Muscle of leg (tissue), 11 donors: ENCODE measurements around the gene SOX8. TPM values are rescaled to one million over a fixed set of nuclear protein-coding genes. Genes with fewer than 3 reads are reported as not detected.
A peak's percentile ranks its signal among the peaks of the same experiment; 100 is the strongest.
"Not testable (repeated sequence)": the region's sequence is repeated elsewhere in the genome, so short reads cannot be mapped to it uniquely, and the experiment has no call there.

Experiments used
- DNase-seq: peaks from one replicate; pipeline ENCODE4 v3.0.0; 2013
- H3K27ac ChIP-seq: one replicate; pipeline ENCODE4 v1.5.1; 2013; ENCODE audit warnings: mild to moderate bottlenecking, low read length, control low read depth
- H3K27me3 ChIP-seq: one replicate; pipeline ENCODE4 v1.6.1; 2013; ENCODE audit warnings: low read length; ENCODE audit not compliant: control insufficient read depth, insufficient read depth
- H3K36me3 ChIP-seq: one replicate; pipeline ENCODE4 v1.6.1; 2013; ENCODE audit warnings: low read length; ENCODE audit not compliant: control insufficient read depth, insufficient read depth
- H3K4me1 ChIP-seq: one replicate; pipeline ENCODE4 v1.6.1; 2013; ENCODE audit warnings: low read length; ENCODE audit not compliant: control insufficient read depth, insufficient read depth
- H3K4me3 ChIP-seq: one replicate; pipeline ENCODE4 v1.5.1; 2013; ENCODE audit warnings: low read length, control low read depth
- H3K9me3 ChIP-seq: replicated peaks from 2 replicates; pipeline ENCODE4 v1.6.1; 2013; ENCODE audit warnings: low read depth, low read length; ENCODE audit not compliant: control insufficient read depth
- WGBS: methylation state at CpG from one replicate; pipeline ENCODE4 v1.1.5; 2013; ENCODE audit warnings: missing lambda C conversion rate; ENCODE audit not compliant: insufficient coverage; 5-methylcytosine and 5-hydroxymethylcytosine counted together
- polyA plus RNA-seq, 8 donors: library from polyadenylated mRNA; unstranded; fragments of 120-200 nt; gene quantifications; one replicate each; pipeline versions ENCODE4 v1.2.1 to v1.2.3, GENCODE V29; 2013; ENCODE audit warnings: inconsistent platforms in 1 of 8, low replicate concordance in 1 of 8; ENCODE audit not compliant: insufficient read length in 8 of 8, insufficient read depth in 1 of 8
- total RNA-seq: library from RNA; stranded (reverse); fragments of 120-200 nt; gene quantifications from one replicate; pipeline ENCODE4 v1.2.4, GENCODE V29; 2013

The SOX8 gene
- total and polyA plus RNA-seq, 9 donors: 31.1 to 50.9 (median 41.4) TPM

- no peak for DNase-seq
Observed at GRCh38 chr16:1020591-1020990, 39.0 kb downstream of the SOX8 start.

GRCh38 chr16:1021553-1022160 is 40.1 kb downstream of the SOX8 start:
- Histone ChIP-seq H3K36me3 (no peaks in the 10 kb centered on the region), H3K4me1 (peaks cover 52% of the 10 kb centered on the region), H3K27ac (no peak overlapping the region), H3K27me3 (peaks cover 34% of the 10 kb centered on the region), H3K4me3 (no peak overlapping the region), H3K9me3 (no peaks in the 10 kb centered on the region)
- WGBS: 44% methylated on average over 24 of the region's 27 CpGs
- no peak for DNase-seq

More at GRCh38 chr16:1020591-1020990, 39.0 kb downstream of the SOX8 start:
- Histone ChIP-seq H3K4me3 (no peak overlapping the region), H3K4me1 (peaks cover 41% of the 10 kb centered on the region), H3K27me3 (peaks cover 27% of the 10 kb centered on the region), H3K27ac (no peak overlapping the region), H3K36me3 (no peaks in the 10 kb centered on the region), H3K9me3 (no peaks in the 10 kb centered on the region)
- 83% methylated on average over 6 of the region's 11 CpGs for whole genome bisulfite sequencing

DNA sequence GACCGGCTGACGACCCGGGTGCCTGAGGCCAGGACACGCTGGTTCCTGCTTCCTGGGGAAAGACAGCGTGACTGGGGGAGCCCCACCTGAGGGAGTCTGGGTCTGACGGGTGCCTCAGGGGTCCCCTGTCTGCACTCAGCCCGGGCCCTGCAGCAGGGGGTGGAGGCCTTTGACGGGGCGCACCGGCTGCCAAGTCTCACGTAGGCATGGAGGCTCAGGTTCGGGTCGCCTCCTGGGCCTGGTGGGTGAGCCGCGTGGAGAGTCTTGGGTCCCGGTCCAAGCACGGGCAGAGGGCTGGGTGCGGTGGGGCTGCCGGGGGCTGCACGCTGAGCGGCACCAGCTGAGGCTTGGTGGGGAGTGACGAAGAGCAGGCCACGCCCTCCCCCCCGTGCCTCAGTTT is 40.9 kb downstream of the SOX8 start:
- peaks cover 60% of the 10 kb centered on the region for H3K4me1 ChIP-seq
- H3K27me3 ChIP-seq: peaks cover 38% of the 10 kb centered on the region
- H3K4me3 ChIP-seq: no peak overlapping the region
- WGBS: 50% methylated on average over 14 of the region's 24 CpGs
- H3K27ac ChIP-seq: no peak overlapping the region
- H3K9me3 ChIP-seq: no peaks in the 10 kb centered on the region
- no peak for DNase-seq
- H3K36me3 ChIP-seq: no peaks in the 10 kb centered on the region

- Histone ChIP-seq H3K9me3 (no peaks in the 10 kb centered on the region), H3K36me3 (no peaks in the 10 kb centered on the region), H3K4me3 (no peak overlapping the region), H3K4me1 (peaks cover 70% of the 10 kb centered on the region), H3K27me3 (peaks cover 45% of the 10 kb centered on the region), H3K27ac (no peak overlapping the region)
- DNase-seq: no peak
- WGBS: 79% methylated on average over 18 of the region's 20 CpGs
Observed at GRCh38 chr16:1024138-1024537, 42.6 kb downstream of the SOX8 start.

- 65% methylated on average over 21 of the region's 24 CpGs for WGBS
- not testable (repeated sequence) for H3K9me3 ChIP-seq, H3K27ac ChIP-seq, H3K36me3 ChIP-seq, H3K4me3 ChIP-seq
- peaks cover 66% of the 10 kb centered on the region for H3K4me1 ChIP-seq
- DNase-seq: peak; percentile 71
- peaks cover 49% of the 10 kb centered on the region for H3K27me3 ChIP-seq
Observed at GRCh38 chr16:1025183-1025809, 43.7 kb downstream of the SOX8 start.

DNA sequence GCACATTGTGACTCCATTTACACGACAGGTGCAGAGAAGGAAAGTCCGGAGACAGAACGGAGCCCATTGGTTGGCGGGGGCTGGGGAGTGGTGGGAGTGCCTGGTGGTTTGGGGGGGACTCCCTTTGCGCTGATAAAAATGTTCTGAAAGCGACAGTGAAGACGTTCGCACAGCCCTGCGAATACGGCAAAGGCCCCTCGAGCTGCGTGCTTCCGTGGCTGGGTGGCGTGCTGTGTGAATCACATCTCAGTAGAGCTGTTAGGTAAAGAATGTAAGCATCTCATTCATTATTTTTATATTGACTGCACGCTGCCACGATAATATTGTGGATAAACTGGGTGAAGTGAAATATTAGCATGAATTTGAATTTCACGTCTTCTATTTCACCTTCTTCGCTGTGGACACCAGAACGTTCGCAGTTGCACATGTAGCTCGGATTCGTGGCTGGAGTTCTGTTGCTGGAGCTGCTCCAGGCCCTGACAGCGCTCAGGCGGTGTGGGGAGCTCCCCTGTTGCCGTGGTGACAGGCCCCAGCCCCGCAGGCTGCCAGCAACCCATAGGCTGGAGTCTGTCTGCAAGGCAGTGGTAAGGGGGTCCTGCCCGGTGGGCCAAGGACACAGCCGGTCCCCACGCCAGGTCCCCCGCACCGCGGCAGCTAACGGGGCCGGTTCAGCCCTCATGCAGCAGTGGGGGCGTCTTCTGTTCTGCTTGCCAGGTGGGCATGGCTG is 44.6 kb downstream of the SOX8 start:
- WGBS: 49% methylated on average over 28 of the region's 35 CpGs
- no peak overlapping the region for H3K4me3 ChIP-seq
- H3K36me3 ChIP-seq: no peaks in the 10 kb centered on the region
- no peak overlapping the region for H3K27ac ChIP-seq
- peak; percentile 61 for DNase-seq
- peaks cover 45% of the 10 kb centered on the region for H3K27me3 ChIP-seq
- H3K9me3 ChIP-seq: no peaks in the 10 kb centered on the region
- peaks cover 68% of the 10 kb centered on the region for H3K4me1 ChIP-seq

DNA sequence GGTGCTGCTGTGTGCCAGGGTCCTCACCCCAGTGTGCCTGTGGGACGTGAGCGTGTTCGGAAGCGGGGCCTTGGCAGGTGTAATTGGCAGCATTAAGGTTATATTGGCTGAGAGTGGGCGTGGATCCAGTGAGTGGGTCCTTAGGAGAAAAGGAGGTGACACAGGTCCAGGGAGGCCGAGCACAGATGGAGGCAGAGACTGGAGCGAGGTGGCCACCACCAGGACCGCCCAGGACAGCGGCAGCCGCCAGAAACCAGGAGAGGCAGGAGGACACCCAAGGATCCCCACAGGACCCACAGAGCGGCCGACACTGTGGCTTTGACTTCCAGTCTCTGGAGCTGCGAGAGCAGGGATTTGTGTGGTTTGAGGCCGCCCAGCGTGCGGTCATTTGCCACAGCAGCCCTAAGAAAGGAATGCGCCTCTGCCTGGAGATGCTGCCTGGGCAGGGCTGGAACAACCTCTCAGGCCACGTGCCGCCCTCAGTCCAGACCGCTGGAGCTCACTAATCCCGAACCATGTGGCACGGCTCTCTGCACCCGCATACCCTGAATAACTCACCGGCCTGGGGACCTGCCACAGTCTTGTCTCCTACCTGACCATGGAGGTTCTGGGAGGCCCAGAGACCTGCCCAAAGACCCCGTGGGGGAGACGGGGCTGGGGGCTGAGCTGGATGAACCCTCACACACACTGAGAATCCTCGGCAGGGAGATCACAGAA is 45.4 kb downstream of the SOX8 start:
- 65% methylated on average over 25 of the region's 27 CpGs for WGBS
- no peaks in the 10 kb centered on the region for H3K9me3 ChIP-seq
- no peak overlapping the region for H3K27ac ChIP-seq
- H3K4me3 ChIP-seq: no peak overlapping the region
- peaks cover 45% of the 10 kb centered on the region for H3K27me3 ChIP-seq
- H3K36me3 ChIP-seq: no peaks in the 10 kb centered on the region
- peaks cover 65% of the 10 kb centered on the region for H3K4me1 ChIP-seq
- no peak for DNase-seq

DNA sequence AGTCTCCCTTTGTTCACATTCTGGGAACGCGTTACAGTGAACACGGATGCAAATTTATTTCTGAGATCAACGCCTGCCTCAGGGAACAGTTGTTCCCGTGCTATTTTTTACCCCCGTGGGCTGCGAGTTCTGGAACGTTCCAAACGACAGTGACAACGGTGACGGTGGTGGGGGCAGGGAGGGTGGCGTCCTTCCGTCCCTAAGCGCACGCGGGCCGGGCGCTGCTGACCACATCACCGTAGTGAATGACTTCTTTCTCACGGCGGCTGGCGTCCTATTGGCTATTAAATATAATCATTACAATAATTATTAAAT is 45.9 kb downstream of the SOX8 start:
- 75% methylated on average over 18 of the region's 22 CpGs for WGBS
- no peak overlapping the region for H3K27ac ChIP-seq
- peaks cover 60% of the 10 kb centered on the region for H3K4me1 ChIP-seq
- no peak for DNase-seq
- H3K36me3 ChIP-seq: no peaks in the 10 kb centered on the region
- H3K27me3 ChIP-seq: peaks cover 43% of the 10 kb centered on the region
- H3K9me3 ChIP-seq: no peaks in the 10 kb centered on the region
- H3K4me3 ChIP-seq: no peak overlapping the region

DNA sequence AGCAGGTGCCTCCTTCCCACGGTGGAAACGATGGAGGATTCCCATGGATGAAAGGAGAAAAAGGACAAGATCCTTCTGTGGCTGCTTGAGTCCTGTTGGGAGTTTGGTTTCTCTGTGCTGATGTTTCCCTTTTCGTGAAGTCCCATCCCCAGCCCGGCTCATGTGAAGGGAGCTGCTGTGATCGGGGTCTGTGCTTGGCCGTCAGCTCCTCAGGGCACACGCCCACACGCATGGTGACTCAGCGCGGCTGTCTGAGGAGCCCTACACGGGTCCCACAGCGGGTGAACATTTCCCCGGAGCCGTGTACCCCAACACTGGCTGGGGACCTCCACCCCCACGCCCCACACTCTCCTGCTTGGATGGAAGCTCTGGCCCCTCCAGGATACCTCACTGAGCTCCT is 46.5 kb downstream of the SOX8 start:
- Histone ChIP-seq H3K27me3 (peaks cover 40% of the 10 kb centered on the region), H3K4me1 (peaks cover 59% of the 10 kb centered on the region), H3K9me3 (no peaks in the 10 kb centered on the region), H3K4me3 (no peak overlapping the region), H3K36me3 (no peaks in the 10 kb centered on the region), H3K27ac (no peak overlapping the region)
- 42% methylated on average over 8 of the region's 15 CpGs for whole genome bisulfite sequencing
- no peak for DNase-seq
